ENCODE measurements around the gene GABBR2. TPM values are rescaled to one million over a fixed set of nuclear protein-coding genes. Genes with fewer than 3 reads are reported as not detected.
A peak's percentile ranks its signal among the peaks of the same experiment; 100 is the strongest.

GABBR2 gene
- total and polyA plus RNA-seq, 9 of the 15 experiments (the other 6 are each of a cell fraction or from before 2014, with no cell fraction given): 0.15 to 1.9 (median 0.32) TPM

GRCh38 chr9:98429613-98430012 is 279.1 kb downstream of the GABBR2 start (continued):
- TF ChIP-seq E4F1 (CRISPR knock-in tag; IDR thresholded peaks at IDR 0.05; ENCODE audit: borderline replicate concordance): peak; percentile 57; the same call in 1 of the 2 replicates
- peak; percentile 45; the same call in 1 of the 2 replicates for TF ChIP-seq GMEB1 (CRISPR knock-in tag; IDR thresholded peaks at IDR 0.05)
- no peak for TF ChIP-seq TARDBP (IDR thresholded peaks at IDR 0.05)
- no peak for TF ChIP-seq IRF2 (CRISPR knock-in tag; IDR thresholded peaks at IDR 0.05)
- TF ChIP-seq RCOR1 (IDR thresholded peaks at IDR 0.05; ENCODE audit: borderline replicate concordance in 1 of 2, low read depth in 2 of 2, low read length in 2 of 2): peak in 1 of 2 experiments; percentile 32; a peak in 1 of 4 replicates
- 0 out of 2 replicates have a peak, but pooled peaks have one; percentile 3 for TF ChIP-seq NFIC (IDR thresholded peaks at IDR 0.05)
- TF ChIP-seq ZNF507 (tag; conservative IDR thresholded peaks at IDR 0.05): no peak
- TF ChIP-seq UBTF (IDR thresholded peaks at IDR 0.05; ENCODE audit: borderline replicate concordance in 1 of 2, low read depth in 2 of 2, low read length in 2 of 2): no peak
- 0 out of 2 replicates have a peak, but pooled peaks have one; percentile 25 for TF ChIP-seq MYC (IDR thresholded peaks at IDR 0.05; ENCODE audit: low read depth, low read length)
- no peak for TF ChIP-seq MYC (CRISPR knock-in tag; IDR thresholded peaks at IDR 0.05; ENCODE audit: borderline replicate concordance, low read depth)
- no peak for TF ChIP-seq ZKSCAN8 (CRISPR knock-in tag; IDR thresholded peaks at IDR 0.05)
- no peak for TF ChIP-seq ZNF133 (CRISPR knock-in tag; IDR thresholded peaks at IDR 0.05)
- no peak for TF ChIP-seq NCOA6 (IDR thresholded peaks at IDR 0.05)
- no peak for TF ChIP-seq NCOR1 (IDR thresholded peaks at IDR 0.05)
- peak in 1 of 2 experiments; percentile 30; a peak in 2 of 4 replicates for TF ChIP-seq RAD21 (CRISPR knock-in tag; conservative IDR thresholded peaks at IDR 0.05 in 1 of 2, IDR thresholded peaks at IDR 0.05 in 1 of 2)
- TF ChIP-seq MCM5 (IDR thresholded peaks at IDR 0.05; ENCODE audit: low read depth): no peak
- peak; percentile 81; the same call in 1 of the 2 replicates for TF ChIP-seq NFRKB (IDR thresholded peaks at IDR 0.05; ENCODE audit: low read depth)
- no peak for TF ChIP-seq HDAC2 (IDR thresholded peaks at IDR 0.05)
- TF ChIP-seq ATF1 (CRISPR knock-in tag; IDR thresholded peaks at IDR 0.05): no peak
- peak; percentile 39 for TF ChIP-seq ATF1 (tag; IDR thresholded peaks at IDR 0.05)
- TF ChIP-seq ZNF740 (CRISPR knock-in tag; IDR thresholded peaks at IDR 0.05): no peak
- peak in 1 of 2 experiments; percentile 9; a peak in 1 of 4 replicates for TF ChIP-seq ZNF740 (tag; IDR thresholded peaks at IDR 0.05)
- no peak for TF ChIP-seq ZNF584 (CRISPR knock-in tag; IDR thresholded peaks at IDR 0.05; ENCODE audit: low read depth)
- TF ChIP-seq SMAD4 (CRISPR knock-in tag; conservative IDR thresholded peaks at IDR 0.05): peak; percentile 87

Data from K562 (cell line).